NB4 (cell line): Measurements from ENCODE around the gene RAPGEF5.

Source experiments
- DNase-seq: peaks from one replicate; pipeline ENCODE4 v3.0.0; 2010; ENCODE audit warnings: low read depth
- H3K4me3 ChIP-seq: one replicate; pipeline ENCODE4 v1.5.1; 2011; ENCODE audit warnings: mild to moderate bottlenecking, low read depth, low read length, moderate library complexity
- CTCF ChIP-seq: IDR thresholded peaks from one replicate; pipeline ENCODE4 v1.5.1; 2012; ENCODE audit warnings: low read depth, low read length
- MAX ChIP-seq: IDR thresholded peaks from 2 replicates; pipeline ENCODE4 v1.6.1; 2011; ENCODE audit warnings: low read depth, low read length
- MYC ChIP-seq: IDR thresholded peaks from 2 replicates; pipeline ENCODE4 v1.6.1; 2011; ENCODE audit warnings: low read depth, low read length
- POLR2A ChIP-seq: IDR thresholded peaks from 2 replicates; pipeline ENCODE4 v1.6.1; 2011; ENCODE audit warnings: mild to moderate bottlenecking; ENCODE audit not compliant: insufficient read length; ENCODE audit errors: extremely low read depth

The RAPGEF5 gene

GRCh38 chr7:22252936-22253536 lies 103.9 kb downstream of the RAPGEF5 start:
- DNase-seq: no peak
- no peak for TF ChIP-seq MAX
- no peak for TF ChIP-seq CTCF
- no peak for TF ChIP-seq MYC
- TF ChIP-seq POLR2A: no peak

GRCh38 chr7:22252016-22252415 lies 104.9 kb downstream of the RAPGEF5 start:
- DNase-seq: no peak
- TF ChIP-seq POLR2A (no peak), MAX (no peak), MYC (no peak), CTCF (no peak)
- no peak overlapping the region for H3K4me3 ChIP-seq

More at GRCh38 chr7:22252936-22253536, 103.9 kb downstream of the RAPGEF5 start:
- no peak overlapping the region for H3K4me3 ChIP-seq

GRCh38 chr7:22251281-22251680 lies 105.7 kb downstream of the RAPGEF5 start:
- H3K4me3 ChIP-seq: no peak overlapping the region
- no peak for DNase-seq
- no peak for TF ChIP-seq MYC
- no peak for TF ChIP-seq POLR2A
- TF ChIP-seq CTCF: no peak

GRCh38 chr7:22250390-22250789 lies 106.6 kb downstream of the RAPGEF5 start:
- H3K4me3 ChIP-seq: no peak overlapping the region
- TF ChIP-seq POLR2A (no peak), CTCF (no peak), MAX (no peak), MYC (no peak)
- DNase-seq: no peak

- no peak for TF ChIP-seq POLR2A
- no peak for TF ChIP-seq MAX
- no peak for TF ChIP-seq CTCF
- no peak for TF ChIP-seq MYC
- DNase-seq: no peak
- no peak overlapping the region for H3K4me3 ChIP-seq
Measured at GRCh38 chr7:22248111-22248809, 108.7 kb downstream of the RAPGEF5 start.
